Measurements from ENCODE around the gene BICD1. TPM values are rescaled to one million over a fixed set of nuclear protein-coding genes. Genes with fewer than 3 reads are reported as not detected.

The BICD1 gene
- polyA plus RNA-seq, 2 of the 4 experiments (the other 2 are of a cell fraction): 13.0 to 24.3 TPM

DNA sequence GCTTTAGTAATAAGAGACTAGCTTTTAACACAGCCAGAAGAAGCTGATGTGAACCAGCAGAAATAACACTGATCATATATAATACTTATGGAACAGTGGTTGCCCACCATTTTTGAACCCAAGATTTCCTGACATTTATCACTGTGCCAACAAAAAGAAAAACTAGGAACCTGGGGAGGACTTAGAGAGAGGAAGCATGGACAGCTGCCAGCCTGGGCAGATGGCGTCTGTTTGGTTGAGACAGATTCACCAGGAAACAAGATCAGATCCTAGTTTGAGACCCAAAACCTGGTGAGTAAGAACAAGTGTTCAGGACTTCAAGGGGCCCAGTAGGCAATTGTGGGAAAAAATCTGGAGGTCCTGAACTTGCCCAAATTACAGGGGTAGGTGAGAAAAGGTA, 95.3 kb downstream of the BICD1 start:
- TF ChIP-seq, protein P1, sequence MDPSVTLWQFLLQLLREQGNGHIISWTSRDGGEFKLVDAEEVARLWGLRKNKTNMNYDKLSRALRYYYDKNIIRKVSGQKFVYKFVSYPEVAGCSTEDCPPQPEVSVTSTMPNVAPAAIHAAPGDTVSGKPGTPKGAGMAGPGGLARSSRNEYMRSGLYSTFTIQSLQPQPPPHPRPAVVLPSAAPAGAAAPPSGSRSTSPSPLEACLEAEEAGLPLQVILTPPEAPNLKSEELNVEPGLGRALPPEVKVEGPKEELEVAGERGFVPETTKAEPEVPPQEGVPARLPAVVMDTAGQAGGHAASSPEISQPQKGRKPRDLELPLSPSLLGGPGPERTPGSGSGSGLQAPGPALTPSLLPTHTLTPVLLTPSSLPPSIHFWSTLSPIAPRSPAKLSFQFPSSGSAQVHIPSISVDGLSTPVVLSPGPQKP (IDR thresholded peaks at IDR 0.05; ENCODE audit: low read depth, low read length): no peak
- 100% methylated on average over 1 of the region's 1 CpG for WGBS (ENCODE audit: missing lambda C conversion rate)
- Histone ChIP-seq H3K27ac (no peak overlapping the region), H3K4me3 (no peak overlapping the region), H3K9me3 (no peaks in the 10 kb centered on the region), H3K4me1 (no peaks in the 10 kb centered on the region), H3K4me2 (no peak overlapping the region)
- ChIA-PET POLR2A (no interaction called here), CTCF (no interaction called here)
- no peak for ATAC-seq
- no peak for DNase-seq (ENCODE audit: low read depth in 1 of 2, low spot score in 1 of 2)
- FAIRE-seq: no peak

DNA sequence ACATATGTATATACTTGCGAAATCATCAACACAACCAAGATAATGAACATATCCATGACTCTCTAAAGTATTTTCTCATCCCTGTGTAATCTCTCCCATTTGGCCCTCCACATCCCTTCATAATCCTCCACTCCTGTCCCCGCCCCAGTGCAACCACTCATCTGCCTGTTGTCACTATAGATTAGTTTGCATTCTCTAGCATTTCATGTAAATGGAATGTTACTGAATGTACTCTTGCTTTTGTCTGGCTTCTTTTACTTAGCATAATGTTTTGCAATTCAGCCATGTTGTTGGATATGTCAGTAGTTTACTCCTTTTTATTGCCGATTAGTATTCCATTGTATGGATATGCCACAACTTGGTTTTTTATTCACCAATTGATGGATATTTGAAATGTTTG, 99.1 kb downstream of the BICD1 start:
- DNase-seq (ENCODE audit: low read depth in 1 of 2, low spot score in 1 of 2) (no peak), ATAC-seq (no peak), FAIRE-seq (no peak)
- Histone ChIP-seq H3K27ac (no peak overlapping the region), H3K4me1 (no peaks in the 10 kb centered on the region), H3K9me3 (no peaks in the 10 kb centered on the region), H3K4me3 (no peak overlapping the region), H3K4me2 (no peak overlapping the region)
- 97% methylated on average over 3 of the region's 3 CpGs for WGBS (ENCODE audit: missing lambda C conversion rate)
- TF ChIP-seq POLR2A (IDR thresholded peaks at IDR 0.05; ENCODE audit: low read length): no peak
- TF ChIP-seq, protein P2, sequence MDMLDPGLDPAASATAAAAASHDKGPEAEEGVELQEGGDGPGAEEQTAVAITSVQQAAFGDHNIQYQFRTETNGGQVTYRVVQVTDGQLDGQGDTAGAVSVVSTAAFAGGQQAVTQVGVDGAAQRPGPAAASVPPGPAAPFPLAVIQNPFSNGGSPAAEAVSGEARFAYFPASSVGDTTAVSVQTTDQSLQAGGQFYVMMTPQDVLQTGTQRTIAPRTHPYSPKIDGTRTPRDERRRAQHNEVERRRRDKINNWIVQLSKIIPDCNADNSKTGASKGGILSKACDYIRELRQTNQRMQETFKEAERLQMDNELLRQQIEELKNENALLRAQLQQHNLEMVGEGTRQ (IDR thresholded peaks at IDR 0.05): no peak
- TF ChIP-seq, protein P3, sequence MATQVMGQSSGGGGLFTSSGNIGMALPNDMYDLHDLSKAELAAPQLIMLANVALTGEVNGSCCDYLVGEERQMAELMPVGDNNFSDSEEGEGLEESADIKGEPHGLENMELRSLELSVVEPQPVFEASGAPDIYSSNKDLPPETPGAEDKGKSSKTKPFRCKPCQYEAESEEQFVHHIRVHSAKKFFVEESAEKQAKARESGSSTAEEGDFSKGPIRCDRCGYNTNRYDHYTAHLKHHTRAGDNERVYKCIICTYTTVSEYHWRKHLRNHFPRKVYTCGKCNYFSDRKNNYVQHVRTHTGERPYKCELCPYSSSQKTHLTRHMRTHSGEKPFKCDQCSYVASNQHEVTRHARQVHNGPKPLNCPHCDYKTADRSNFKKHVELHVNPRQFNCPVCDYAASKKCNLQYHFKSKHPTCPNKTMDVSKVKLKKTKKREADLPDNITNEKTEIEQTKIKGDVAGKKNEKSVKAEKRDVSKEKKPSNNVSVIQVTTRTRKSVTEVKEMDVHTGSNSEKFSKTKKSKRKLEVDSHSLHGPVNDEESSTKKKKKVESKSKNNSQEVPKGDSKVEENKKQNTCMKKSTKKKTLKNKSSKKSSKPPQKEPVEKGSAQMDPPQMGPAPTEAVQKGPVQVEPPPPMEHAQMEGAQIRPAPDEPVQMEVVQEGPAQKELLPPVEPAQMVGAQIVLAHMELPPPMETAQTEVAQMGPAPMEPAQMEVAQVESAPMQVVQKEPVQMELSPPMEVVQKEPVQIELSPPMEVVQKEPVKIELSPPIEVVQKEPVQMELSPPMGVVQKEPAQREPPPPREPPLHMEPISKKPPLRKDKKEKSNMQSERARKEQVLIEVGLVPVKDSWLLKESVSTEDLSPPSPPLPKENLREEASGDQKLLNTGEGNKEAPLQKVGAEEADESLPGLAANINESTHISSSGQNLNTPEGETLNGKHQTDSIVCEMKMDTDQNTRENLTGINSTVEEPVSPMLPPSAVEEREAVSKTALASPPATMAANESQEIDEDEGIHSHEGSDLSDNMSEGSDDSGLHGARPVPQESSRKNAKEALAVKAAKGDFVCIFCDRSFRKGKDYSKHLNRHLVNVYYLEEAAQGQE (IDR thresholded peaks at IDR 0.05): no peak
- no peak for TF ChIP-seq RFX5 (IDR thresholded peaks at IDR 0.05)
- TF ChIP-seq POLR2AphosphoS2 (conservative IDR thresholded peaks at IDR 0.05; ENCODE audit: low read length): no peak
- CTCF ChIA-PET: no interaction called here
- POLR2A ChIA-PET: no interaction called here

DNA sequence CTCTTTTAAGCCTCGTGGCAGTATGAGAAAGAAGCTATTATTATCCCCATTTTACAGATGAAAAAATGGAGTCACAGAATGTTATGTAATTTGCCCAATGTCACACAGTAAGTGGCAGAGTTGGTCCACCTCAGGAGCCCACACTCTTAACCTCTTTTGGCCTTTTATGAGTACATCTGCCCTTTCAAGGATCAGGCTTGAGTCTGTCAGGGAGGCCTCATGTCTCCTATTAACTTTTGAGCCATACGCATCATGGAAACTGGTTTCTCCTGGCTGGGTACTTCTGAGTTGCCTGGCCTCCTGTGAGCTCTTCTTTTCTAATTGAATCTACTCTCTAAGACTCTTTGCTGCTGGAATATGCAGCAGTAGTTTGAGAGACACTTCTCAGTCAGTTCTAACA, 101.7 kb downstream of the BICD1 start:
- no peak overlapping the region for H3K4me2 ChIP-seq
- TF ChIP-seq ZNF302 (CRISPR knock-in tag; IDR thresholded peaks at IDR 0.05) (no peak), ESRRA (IDR thresholded peaks at IDR 0.05; ENCODE audit: borderline replicate concordance, low read length) (no peak), EP300 (IDR thresholded peaks at IDR 0.05) (no peak), PHF8 (IDR thresholded peaks at IDR 0.05; ENCODE audit: borderline replicate concordance, low read depth) (no peak), CHD4 (IDR thresholded peaks at IDR 0.05; ENCODE audit: borderline replicate concordance) (no peak), TP53 (CRISPR knock-in tag; IDR thresholded peaks at IDR 0.05) (no peak), CBX2 (IDR thresholded peaks at IDR 0.05; ENCODE audit: borderline replicate concordance, low read depth) (no peak), MAZ (IDR thresholded peaks at IDR 0.05; ENCODE audit: borderline replicate concordance, low read depth, low read length) (no peak), KDM1A (IDR thresholded peaks at IDR 0.05; ENCODE audit: low read depth) (no peak), EHMT2 (IDR thresholded peaks at IDR 0.05; ENCODE audit: low read depth) (no peak)
- TF ChIP-seq, protein P4, sequence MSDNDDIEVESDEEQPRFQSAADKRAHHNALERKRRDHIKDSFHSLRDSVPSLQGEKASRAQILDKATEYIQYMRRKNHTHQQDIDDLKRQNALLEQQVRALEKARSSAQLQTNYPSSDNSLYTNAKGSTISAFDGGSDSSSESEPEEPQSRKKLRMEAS (IDR thresholded peaks at IDR 0.05): no peak
- TF ChIP-seq, protein P3 (IDR thresholded peaks at IDR 0.05): no peak
- no peaks in the 10 kb centered on the region for H3K4me1 ChIP-seq
- H3K27ac ChIP-seq: no peak overlapping the region
- ChIA-PET CTCF (interaction anchor here (0.6 to 1.1 kb wide), 3 partner anchors 24 to 134 kb away, joined by 3 read pairs; no protein-coding TSS in a partner anchor), POLR2A (no interaction called here)
- no peak overlapping the region for H3K4me3 ChIP-seq
- FAIRE-seq (no peak), ATAC-seq (no peak), DNase-seq (ENCODE audit: low read depth in 1 of 2, low spot score in 1 of 2) (no peak)
- 85% methylated on average over 2 of the region's 2 CpGs for WGBS (ENCODE audit: missing lambda C conversion rate)
- H3K9me3 ChIP-seq: no peaks in the 10 kb centered on the region
